Skin epidermis (tissue), 12 donors: ENCODE results near the gene NOL4L.

Source experiments
- H3K27ac ChIP-seq, 21 experiments: fragments of 200-600 bp; sonication (generic) in 11 of 21; one replicate each; pipeline ENCODE4 v1.5.0; 2020; ENCODE audit warnings: mild to moderate bottlenecking in 3 of 21, inconsistent platforms in 2 of 21, moderate library complexity in 2 of 21
- H3K4me3 ChIP-seq, 7 experiments: fragments of 200-600 bp; sonication (generic) in 2 of 7; one replicate each; pipeline ENCODE4 v1.5.0; 2020; ENCODE audit warnings: inconsistent platforms in 2 of 7, mild to moderate bottlenecking in 2 of 7, moderate library complexity in 1 of 7

Gene NOL4L

GRCh38 chr20:32549842-32550241 is 35.3 kb downstream of the NOL4L start:
- H3K27ac ChIP-seq: no peak overlapping the region
- no peak overlapping the region for H3K4me3 ChIP-seq

DNA sequence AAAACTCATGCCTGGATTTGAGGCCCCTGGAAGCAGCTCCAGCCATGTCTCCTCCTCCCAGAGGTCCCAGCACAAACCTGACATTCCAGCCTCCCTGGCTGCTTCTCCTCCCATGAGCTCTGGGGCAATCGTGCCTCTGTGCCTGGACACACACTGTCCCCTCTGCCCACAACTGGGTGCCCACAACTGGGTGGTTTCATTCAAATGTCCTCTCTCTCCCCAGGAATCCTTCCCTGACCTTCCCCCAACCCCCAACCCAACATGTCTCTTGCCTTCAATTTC is 37.4 kb downstream of the NOL4L start:
- Histone ChIP-seq H3K4me3 (no peak overlapping the region), H3K27ac (no peak overlapping the region)

DNA sequence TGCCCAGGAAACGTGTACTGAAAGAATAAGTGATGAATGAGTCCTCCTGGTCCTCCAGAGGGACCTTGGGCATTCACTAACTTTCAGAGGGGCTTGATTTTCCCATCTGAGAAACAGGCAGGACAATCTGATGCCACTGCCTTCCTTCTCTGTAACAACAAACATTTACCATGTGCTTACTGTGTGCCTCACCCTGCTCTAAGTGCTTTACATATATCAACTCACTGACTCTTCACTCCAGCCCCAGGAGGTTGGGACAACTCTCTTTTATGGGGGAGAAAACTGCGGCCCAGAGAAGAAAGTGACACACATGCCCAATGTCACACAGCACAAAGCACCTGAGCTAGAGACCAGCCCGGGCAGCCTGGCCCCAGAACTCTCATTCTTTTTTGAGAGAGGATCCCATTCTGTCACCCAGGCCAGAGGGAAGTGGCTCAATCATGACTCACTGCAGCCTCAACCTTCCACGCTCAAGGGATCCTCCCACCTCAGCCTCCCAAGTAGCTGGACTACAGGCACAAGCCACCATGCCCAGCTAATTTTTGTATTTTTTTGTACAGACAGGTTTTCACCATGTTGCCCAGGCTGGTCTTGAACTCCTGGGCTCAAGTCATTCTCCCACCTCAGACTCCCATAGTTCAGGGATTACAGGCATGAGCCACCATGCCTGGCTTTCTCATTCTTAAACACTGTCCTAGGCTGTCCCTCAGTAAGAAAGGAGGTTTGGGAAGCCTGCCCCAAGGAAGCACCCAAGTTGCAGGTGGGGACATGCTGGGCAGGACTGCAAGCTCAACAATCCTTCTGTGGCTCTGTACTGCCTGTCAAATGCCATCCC is 38.0 kb downstream of the NOL4L start:
- Histone ChIP-seq H3K4me3 (no peak overlapping the region), H3K27ac (no peak overlapping the region)

DNA sequence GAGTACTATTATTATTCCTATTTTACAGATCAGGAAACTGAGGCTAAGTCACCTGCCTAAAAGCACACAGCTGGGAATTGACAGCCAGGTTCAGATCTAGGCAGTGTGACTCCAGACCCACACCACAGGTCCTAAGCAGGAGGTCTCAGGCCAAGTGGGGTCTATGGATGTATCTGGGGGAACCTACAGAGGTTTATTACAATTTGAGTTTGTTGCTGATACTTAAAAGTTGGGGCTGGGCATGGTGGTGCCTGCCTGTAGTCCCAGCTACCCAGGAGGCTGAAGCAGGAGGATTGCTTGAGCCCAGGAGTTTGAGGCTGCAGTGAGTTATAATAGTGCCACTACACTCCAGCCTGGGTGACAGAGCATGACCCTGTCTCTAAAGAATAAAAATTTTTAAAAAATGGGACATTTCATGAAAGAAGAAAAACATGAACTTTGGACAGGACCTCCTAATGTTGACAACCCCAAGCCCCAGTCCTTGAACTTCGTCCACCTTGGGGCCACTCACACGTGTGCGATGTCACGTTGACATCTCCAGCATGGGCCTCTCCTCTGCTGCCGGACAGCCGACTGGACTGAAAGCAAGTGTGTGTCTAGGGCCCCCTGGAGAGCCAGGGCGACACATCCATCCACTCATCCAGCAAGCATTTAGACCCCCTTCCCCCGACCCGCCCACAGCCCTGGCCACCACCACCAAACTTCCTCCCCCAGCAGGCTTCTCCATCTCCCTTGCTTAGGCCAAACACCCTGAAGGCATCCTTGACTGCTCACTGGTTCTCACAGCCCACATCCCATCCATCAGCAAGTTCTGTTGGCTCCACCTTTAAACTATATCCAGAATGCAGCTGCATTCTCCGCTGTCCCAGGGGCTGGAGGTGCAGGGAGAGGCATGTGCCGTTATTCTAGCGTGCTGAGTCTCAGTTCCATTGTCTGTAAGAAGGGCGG is 40.0 kb downstream of the NOL4L start:
- H3K27ac ChIP-seq: no peak overlapping the region
- no peak overlapping the region for H3K4me3 ChIP-seq

GRCh38 chr20:32544260-32544722 is 40.8 kb downstream of the NOL4L start:
- H3K4me3 ChIP-seq: no peak overlapping the region
- H3K27ac ChIP-seq: no peak overlapping the region

DNA sequence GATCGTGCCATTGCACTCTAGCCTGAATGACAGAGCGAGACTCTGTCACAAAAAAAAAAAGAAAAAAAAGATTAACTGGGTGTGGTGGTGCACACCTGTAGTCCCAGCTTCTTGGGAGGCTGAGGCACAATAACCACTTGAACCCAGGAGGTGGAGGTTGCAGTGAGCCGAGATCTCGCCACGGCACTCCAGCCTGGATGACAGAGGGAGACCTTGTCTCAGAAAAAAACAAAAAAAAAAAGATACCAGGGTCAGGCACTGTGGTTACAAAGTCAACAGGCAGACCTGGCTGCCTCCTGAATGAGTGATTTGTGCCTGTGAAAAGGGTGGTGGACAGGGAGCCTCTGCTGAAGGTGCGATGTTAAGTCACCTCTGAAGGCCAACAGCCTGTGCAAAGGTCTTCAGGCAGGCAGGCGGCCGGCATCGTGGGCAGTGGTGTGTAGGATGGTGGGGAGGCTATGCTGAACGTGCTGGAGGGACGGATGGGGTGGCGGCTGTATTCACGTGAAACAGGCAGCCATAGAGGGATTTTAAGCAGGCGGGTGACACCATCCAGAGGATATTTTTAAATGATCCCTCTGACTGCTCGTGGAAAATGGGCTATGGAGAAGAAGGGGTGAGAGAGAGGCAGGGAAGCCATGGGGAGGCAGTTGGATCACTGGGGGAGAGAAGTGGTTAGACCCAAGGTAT is 41.4 kb downstream of the NOL4L start:
- no peak overlapping the region for H3K4me3 ChIP-seq
- H3K27ac ChIP-seq: no peak overlapping the region

- Histone ChIP-seq H3K4me3 (no peak overlapping the region), H3K27ac (peak overlapping the region in 3 of 21 experiments; percentile 35 to 97 (median 85))
Measured at GRCh38 chr20:32542259-32542615, 42.9 kb downstream of the NOL4L start.

GRCh38 chr20:32541323-32542258 is 43.5 kb downstream of the NOL4L start:
- Histone ChIP-seq H3K4me3 (no peak overlapping the region), H3K27ac (peak overlapping the region in 10 of 21 experiments; percentile 25 to 97 (median 82))

- peak overlapping the region in 17 of 21 experiments; percentile 12 to 97 (median 65) for H3K27ac ChIP-seq
- H3K4me3 ChIP-seq: no peak overlapping the region
Measured at GRCh38 chr20:32539817-32540675, 45.1 kb downstream of the NOL4L start.

- Histone ChIP-seq H3K27ac (peak overlapping the region in 17 of 21 experiments; percentile 17 to 97 (median 65)), H3K4me3 (no peak overlapping the region)
Measured at GRCh38 chr20:32539026-32539816, 45.9 kb downstream of the NOL4L start.

- Histone ChIP-seq H3K27ac (peak overlapping the region in 17 of 21 experiments; percentile 17 to 97 (median 65)), H3K4me3 (no peak overlapping the region)
Measured at GRCh38 chr20:32538526-32538939, 46.6 kb downstream of the NOL4L start.

- H3K4me3 ChIP-seq: peak overlapping the region in 2 of 7 experiments; percentile 37 to 44
- H3K27ac ChIP-seq: peak overlapping the region in 13 of 21 experiments; percentile 36 to 97 (median 80)
Measured at GRCh38 chr20:32537657-32538525, 47.2 kb downstream of the NOL4L start.

DNA sequence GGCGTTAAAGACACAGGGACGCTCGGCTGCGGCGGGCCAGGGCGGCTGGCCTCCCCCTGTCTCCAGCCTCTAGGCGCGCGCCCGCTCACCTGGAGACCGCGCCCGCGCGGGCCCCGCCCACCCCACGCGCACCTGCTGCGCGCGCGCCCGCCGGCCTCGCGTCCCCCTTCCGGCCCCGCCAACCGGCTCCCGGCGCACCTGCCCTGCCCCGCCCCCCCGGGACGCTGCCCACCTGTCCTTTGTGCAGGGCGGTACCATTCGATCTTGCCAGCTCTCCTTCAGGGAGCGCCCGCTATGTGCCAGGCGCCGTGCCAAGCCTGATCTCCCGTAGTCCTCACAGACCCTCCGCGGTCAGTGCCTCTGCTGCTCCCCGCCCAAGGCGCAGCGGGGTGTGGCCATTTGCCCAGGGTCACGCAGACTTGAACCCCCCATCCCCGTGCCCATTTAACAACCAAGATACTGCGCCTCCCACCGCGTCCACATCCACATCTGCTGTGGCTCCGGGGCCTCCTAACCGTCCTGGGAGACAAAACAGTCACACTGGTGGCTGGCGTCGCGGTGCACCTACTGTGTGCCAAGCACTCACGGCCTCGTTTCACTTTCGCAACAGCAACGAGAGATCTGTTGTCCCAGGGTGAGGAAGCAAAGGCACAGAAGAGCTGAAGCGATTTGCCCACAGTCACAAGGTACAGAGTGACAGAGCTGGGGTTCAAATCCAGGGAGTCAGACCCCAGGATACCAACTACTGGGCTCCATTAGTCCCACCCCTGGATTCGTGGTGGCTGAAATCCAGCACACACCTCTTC is 48.1 kb downstream of the NOL4L start:
- Histone ChIP-seq H3K4me3 (peak overlapping the region; percentile 29 to 54 (median 37)), H3K27ac (peak overlapping the region in 14 of 21 experiments; percentile 10 to 97 (median 76))

DNA sequence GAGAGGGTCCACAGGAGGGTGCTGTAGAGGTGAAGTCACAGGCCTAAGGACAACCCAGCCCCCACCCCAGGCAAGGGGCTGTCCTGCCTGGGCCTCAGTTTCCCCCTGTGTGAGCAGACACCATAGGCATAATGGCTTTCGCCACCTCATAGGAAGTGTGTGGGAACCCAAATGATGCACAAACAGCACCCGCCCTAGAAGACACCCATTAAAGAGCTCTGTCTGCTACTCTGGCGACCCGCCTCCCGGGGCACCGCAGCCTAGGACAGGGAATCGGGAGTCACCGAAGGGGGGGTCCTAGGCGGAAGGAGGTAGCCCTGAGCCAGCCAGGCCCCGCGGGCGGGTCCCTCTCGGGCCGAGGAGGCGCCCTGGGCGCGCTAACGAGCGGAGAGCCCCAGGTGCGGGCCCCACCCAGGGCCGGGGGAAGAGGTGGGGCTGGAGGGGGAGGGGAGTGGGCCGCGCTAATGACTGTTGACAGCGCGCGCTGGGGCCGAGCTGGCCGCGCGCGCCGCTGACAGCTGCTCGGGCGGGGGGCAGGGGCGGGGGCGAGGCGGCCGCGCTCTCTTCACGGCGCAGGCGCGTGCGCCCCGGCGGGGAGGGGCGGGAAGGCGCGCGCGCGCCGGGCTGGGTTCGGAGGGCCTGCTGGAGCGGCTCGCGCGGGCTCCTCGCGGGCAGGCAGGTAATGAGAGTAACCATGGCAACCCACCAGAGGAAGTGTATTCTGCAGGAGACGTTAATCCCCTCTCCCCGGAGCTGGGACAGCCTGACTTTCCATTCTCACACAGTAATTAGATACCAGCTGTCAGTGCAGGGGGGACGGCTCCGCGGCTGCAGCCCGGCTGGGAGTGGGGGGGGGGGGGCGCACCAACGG is 48.9 kb downstream of the NOL4L start:
- H3K27ac ChIP-seq: peak overlapping the region in 16 of 21 experiments; percentile 2 to 97 (median 77)

More for the DNA sequence above, 48.9 kb downstream of the NOL4L start:
- H3K4me3 ChIP-seq: peak overlapping the region; percentile 29 to 54 (median 37)
